GM18870 (cell line): ENCODE results near the gene PELI2.
A peak's percentile ranks its signal among the peaks of the same experiment; 100 is the strongest.

Source experiments
- ATAC-seq: cut with Tn5 transposase; IDR thresholded peaks from one replicate; pipeline ENCODE4 v1.9.1; 2021; ENCODE audit warnings: moderate library complexity; ENCODE audit not compliant: unreplicated experiment

PELI2 gene

DNA sequence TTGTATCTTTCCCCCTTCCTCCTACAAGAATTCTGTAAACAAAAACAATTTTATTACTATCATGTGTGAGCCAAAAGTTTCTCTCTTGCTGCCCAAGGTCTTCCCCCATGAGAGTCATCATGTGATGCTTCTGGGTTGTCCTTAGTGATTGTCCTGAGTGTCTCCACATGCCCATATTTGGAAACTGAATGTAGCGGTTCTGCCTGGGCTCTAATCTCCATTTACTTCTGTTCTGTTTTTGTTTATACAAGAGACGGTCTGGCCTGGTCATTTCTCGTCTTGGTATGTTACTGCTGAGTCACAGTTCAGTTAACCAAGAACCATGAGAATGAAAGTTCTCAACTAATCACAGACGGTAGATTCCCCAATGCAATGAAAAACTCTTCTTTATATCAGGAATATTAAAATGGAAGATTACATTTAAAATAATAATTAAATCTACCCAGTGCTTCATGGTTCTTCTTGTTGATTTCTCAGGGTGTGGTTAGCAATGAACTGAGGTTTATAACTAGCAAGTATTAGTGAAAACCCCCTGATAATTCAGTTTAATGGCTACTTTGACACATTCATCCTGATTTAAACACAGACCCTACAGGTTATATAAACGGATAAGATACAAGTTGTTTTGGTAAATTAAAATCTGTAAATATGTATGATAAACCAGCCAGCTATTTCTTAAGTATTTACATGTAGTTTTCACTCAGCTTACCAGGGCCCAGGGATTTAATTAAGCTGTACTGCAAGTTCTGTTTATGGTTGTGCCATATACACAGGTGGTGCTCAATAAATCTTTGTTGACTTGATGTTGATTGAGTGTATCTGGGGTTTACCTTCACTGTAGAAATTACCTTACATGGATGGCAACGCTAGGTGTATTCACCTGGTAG, 81.1 kb downstream of the PELI2 start:
- ATAC-seq, result peak; percentile 69

- ATAC-seq, result peak; percentile 68
Measured at GRCh38 chr14:56199982-56200577, 81.9 kb downstream of the PELI2 start.

DNA sequence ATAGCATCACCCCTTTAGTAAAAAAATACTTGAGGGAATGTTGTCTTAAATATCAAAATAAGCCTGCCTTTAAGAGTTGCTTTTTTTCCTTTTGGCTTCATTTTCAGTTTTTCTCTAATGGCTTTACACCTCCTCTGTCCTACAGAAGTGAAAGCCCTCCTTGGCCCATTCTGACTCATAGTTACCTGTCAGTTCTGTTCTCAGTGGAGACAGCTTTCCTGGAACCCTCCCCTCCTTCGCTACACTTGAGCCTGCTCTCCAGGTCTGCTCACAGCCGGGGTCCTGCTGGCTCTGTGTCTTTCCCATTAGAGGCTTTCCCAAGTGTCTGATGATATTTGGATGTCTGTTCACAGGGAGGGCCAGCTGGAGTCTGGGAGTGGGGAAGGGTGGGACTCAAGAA, 84.0 kb downstream of the PELI2 start:
- ATAC-seq, result no peak

DNA sequence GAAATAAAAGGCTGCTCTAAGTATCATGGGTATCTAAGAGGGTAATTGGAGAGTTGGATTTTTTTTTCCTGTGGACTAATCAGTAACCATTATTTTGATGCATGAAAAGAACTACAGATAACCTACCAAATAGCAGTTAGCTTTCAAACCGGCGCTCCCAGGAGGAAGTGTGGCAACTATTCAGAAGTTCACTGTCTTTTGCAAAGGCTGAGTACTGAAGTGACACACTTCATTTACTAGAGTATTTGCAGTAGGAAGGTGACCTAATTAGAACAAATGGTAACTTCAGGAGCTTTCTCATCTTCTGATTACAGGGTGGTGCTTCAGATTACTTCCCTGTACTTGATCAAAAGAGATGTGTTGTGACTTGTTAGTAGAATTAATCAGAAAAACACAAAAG, 87.7 kb downstream of the PELI2 start:
- no peak for ATAC-seq

- ATAC-seq, result no peak
Measured at GRCh38 chr14:56206596-56206995, 88.4 kb downstream of the PELI2 start.

- ATAC-seq, result no peak
Measured at GRCh38 chr14:56207626-56208292, 89.5 kb downstream of the PELI2 start.

GRCh38 chr14:56208520-56208919, 90.3 kb downstream of the PELI2 start:
- ATAC-seq, result no peak

- ATAC-seq, result no peak
Measured at GRCh38 chr14:56210571-56210970, 92.4 kb downstream of the PELI2 start.

DNA sequence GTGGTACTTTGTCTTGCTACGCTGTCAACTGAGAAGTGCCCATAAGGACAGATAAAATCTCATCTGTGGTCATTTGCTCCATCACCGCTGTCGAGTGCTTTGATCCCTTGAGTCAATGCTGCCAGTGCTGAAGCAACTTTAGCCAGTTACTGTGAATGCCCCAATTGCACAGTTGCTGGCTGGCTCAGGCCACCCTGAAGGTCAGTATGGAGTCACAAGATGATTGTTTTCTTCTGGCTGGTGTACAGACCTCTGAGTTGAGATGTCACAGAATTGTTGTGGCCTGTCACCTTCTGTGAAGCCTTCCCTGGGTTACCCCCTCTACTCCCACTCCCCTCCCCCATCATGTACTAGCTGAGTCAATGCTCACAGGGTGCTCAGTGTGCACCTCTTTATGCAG, 92.9 kb downstream of the PELI2 start:
- no peak for ATAC-seq

DNA sequence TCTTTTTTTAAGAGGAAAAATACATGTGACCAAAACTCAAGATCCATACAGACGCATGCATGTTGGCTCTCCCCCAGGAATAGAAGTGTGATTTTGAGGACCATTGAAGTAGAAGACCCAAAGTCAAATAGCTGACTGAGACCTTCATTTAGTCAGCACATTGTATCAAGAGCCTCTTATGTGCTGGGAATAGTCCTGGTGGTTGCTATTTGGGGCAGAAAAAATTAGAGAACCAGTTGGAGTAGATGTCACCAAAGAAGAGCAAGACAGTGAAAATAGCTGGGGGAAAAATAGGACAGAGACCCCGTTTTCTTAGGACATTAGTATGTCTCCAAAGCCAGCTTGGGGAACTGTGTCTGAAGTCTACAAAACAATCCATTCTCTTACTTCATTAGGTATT, 93.6 kb downstream of the PELI2 start:
- ATAC-seq, result no peak

- no peak for ATAC-seq
Measured at GRCh38 chr14:56212521-56212920, 94.3 kb downstream of the PELI2 start.

- ATAC-seq, result no peak
Measured at GRCh38 chr14:56213306-56213705, 95.1 kb downstream of the PELI2 start.

DNA sequence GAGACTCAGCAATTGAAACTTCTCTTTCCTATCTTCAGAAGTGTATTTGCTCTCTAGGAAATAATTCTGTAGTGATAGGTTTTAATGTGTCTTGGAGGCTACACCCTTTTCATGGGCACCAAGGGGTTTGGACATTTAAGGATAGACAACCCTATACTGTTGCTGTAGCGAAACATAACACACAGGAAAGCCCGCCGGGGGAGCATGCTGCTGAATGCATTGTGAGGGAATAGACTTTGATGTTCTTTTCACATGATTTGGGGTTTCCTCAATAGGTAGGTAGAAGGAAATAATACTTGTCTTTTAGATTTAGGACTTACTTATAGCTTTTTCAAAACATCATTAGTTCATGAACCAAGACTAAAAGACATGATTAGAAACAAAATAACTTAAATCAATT, 97.0 kb downstream of the PELI2 start:
- no peak for ATAC-seq

GRCh38 chr14:56216626-56217379, 98.6 kb downstream of the PELI2 start:
- ATAC-seq, result no peak

DNA sequence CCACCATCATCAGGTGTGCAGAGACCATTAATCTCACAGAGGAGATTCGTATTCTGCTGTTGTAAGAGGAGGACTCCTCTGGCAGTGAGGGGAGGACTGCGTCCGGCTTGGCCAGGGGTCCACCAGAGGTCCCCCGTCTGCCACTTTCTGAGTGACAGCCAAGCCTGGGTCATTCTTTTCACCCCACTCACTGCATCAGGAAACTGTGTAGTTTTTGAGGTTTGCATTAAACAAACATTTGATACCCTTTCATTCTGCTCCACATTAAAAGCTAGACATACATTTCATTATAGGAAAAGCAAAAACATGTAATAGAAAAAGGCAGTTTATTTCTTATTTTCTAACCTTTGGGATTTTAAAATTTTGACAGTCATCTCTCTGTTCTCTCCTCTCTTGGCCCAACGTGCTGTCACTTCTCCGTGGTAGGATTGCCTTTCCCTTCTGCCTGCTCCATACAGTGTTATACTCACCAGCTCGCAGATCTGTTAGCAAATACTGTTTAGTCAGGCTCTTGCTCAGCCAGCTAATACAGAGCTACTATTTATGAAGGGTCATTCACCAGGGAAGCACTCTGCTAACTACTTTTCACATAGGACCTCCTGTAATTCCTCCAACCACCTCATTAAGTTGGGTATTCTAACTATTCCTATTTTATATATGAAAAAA, 99.3 kb downstream of the PELI2 start:
- no peak for ATAC-seq

DNA sequence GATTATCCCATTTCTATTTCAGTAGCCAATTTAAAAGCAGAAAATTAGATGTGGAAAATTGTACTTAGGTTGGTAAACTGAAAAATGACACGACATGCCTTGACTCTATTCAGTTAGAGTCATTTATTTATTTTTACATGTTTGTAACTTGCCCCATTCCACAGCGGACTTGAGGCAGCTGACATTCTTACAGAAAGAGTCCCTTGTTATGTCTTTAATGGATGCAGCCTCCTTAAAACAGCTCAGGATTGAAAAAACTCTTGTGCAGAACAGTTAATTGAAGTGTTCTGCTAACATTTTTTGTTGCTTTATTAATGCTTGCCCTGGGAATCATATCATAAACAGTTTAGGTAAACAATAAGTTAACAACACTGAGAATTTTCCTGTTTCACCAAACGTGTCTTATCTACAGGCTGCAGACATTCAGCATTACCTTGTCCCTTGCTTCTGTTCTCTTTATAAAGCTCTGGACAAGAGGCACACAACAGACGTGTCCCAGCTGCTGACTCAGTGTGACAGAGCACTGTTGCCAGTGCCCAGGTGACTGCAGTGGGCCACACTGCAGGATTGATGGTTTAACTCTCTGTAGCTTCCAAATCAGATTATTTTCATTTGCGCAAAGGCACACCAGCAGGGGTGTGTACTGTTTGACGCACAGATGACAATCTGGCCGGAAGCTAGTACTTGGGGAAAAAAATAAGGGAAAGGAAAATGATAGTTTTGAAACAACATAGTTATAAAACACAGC, 101.6 kb downstream of the PELI2 start:
- ATAC-seq, result no peak

DNA sequence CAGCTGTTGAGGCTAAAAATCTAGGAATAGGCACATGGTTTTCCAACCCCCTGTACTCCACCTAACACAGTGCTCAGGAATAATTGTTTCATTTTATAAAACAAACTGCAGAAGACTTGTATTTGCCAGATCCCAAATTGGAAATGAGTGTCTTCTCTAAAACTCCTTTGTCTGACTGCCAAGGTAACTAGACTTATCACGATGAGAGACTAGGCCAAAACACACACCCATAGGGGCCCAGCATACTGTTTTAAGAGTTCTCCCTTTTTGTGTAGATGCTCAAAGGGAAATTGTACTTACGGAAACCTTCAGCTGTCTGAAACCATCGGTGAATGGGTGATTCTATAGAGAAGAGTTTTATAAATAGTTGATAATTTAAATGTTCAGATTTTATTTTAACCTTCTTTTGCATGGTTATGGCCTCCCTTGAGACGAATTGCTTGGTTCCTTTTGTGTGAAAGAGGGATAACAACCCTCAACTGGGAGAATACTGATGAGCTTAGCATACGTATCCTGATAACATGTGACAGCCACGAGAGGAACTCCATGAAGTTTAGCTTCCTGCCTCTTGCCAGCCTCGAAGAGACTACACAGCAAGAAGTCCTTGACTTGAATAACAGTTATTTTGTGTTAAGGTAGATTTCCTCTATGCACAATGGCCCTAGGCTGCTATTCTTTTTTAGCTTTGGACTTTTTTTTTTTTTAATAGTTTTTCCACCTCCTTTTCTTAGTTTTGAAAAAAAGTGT, 103.3 kb downstream of the PELI2 start:
- ATAC-seq, result no peak

GRCh38 chr14:56224229-56224628, 106.0 kb downstream of the PELI2 start:
- ATAC-seq, result no peak
